Trophoblast cell (in vitro differentiated cells and primary cell): ENCODE data around the gene HRCT1.
A peak's percentile ranks its signal among the peaks of the same experiment; 100 is the strongest.
"Not testable (repeated sequence)": the region's sequence is repeated elsewhere in the genome, so short reads cannot be mapped to it uniquely, and the experiment has no call there.

Source experiments
- DNase-seq, 2 donors: peaks; one replicate each; pipeline ENCODE4 v3.0.0-alpha.2; 2016
- H2AFZ ChIP-seq: 2 replicates; pipeline ENCODE4 v1.6.1; 2013; ENCODE audit warnings: low read length, moderate library complexity, mild to moderate bottlenecking; ENCODE audit not compliant: insufficient read depth, poor library complexity
- H2AK5ac ChIP-seq: 2 replicates; pipeline ENCODE4 v1.6.1; 2013; ENCODE audit warnings: mild to moderate bottlenecking, low read length
- H2BK120ac ChIP-seq: 2 replicates; pipeline ENCODE4 v1.6.1; 2013; ENCODE audit warnings: low read length, mild to moderate bottlenecking, moderate library complexity; ENCODE audit not compliant: insufficient read depth, poor library complexity
- H2BK12ac ChIP-seq: 2 replicates; pipeline ENCODE4 v1.6.1; 2013; ENCODE audit warnings: mild to moderate bottlenecking, low read length, moderate library complexity
- H2BK5ac ChIP-seq: 2 replicates; pipeline ENCODE4 v1.6.1; 2013; ENCODE audit warnings: low read length, low read depth, moderate library complexity, mild to moderate bottlenecking; ENCODE audit not compliant: poor library complexity
- H3K14ac ChIP-seq: 2 replicates; pipeline ENCODE4 v1.6.1; 2013; ENCODE audit warnings: mild to moderate bottlenecking, low read length
- H3K18ac ChIP-seq: 2 replicates; pipeline ENCODE4 v1.6.1; 2013; ENCODE audit warnings: mild to moderate bottlenecking, low read length
- H3K23ac ChIP-seq: 2 replicates; pipeline ENCODE4 v1.6.1; 2013; ENCODE audit warnings: low read length
- H3K27ac ChIP-seq: 2 replicates; pipeline ENCODE4 v1.5.1; 2013; ENCODE audit warnings: low read depth, mild to moderate bottlenecking, inconsistent platforms, low read length, moderate library complexity
- H3K27me3 ChIP-seq: 2 replicates; pipeline ENCODE4 v1.6.1; 2013; ENCODE audit warnings: inconsistent platforms, mild to moderate bottlenecking, low read length, moderate library complexity; ENCODE audit not compliant: insufficient read depth
- H3K36me3 ChIP-seq, 2 experiments: 1 replicate in 1 of 2; 2 replicates in 1 of 2; pipeline ENCODE4 v1.6.1; 2013; ENCODE audit warnings: low read length in 2 of 2, mild to moderate bottlenecking in 2 of 2, moderate library complexity in 1 of 2; ENCODE audit not compliant: insufficient read depth in 2 of 2, control insufficient read depth in 1 of 2
- H3K4ac ChIP-seq: 2 replicates; pipeline ENCODE4 v1.6.1; 2013; ENCODE audit warnings: low read depth, mild to moderate bottlenecking, low read length, moderate library complexity
- H3K4me1 ChIP-seq, 2 experiments: 1 replicate in 1 of 2; 2 replicates in 1 of 2; pipeline ENCODE4 v1.6.1; 2013; ENCODE audit warnings: low read length in 2 of 2, mild to moderate bottlenecking in 2 of 2, moderate library complexity in 1 of 2; ENCODE audit not compliant: insufficient read depth in 2 of 2, control insufficient read depth in 1 of 2
- H3K4me2 ChIP-seq: 2 replicates; pipeline ENCODE4 v1.6.1; 2013; ENCODE audit warnings: inconsistent platforms, mild to moderate bottlenecking, low read length, moderate library complexity
- H3K4me3 ChIP-seq: 2 replicates; pipeline ENCODE4 v1.5.1; 2013; ENCODE audit warnings: mild to moderate bottlenecking, low read depth, low read length, inconsistent platforms
- H3K79me1 ChIP-seq: one replicate; pipeline ENCODE4 v1.6.1; 2013; ENCODE audit warnings: low read length
- H3K79me2 ChIP-seq: 2 replicates; pipeline ENCODE4 v1.6.1; 2013; ENCODE audit warnings: low read length, mild to moderate bottlenecking; ENCODE audit not compliant: control insufficient read depth, insufficient read depth, poor library complexity
- H3K9ac ChIP-seq: 2 replicates; pipeline ENCODE4 v1.6.1; 2013; ENCODE audit warnings: mild to moderate bottlenecking, low read length
- H3K9me3 ChIP-seq: 2 replicates; pipeline ENCODE4 v1.6.1; 2013; ENCODE audit warnings: low read depth, mild to moderate bottlenecking, control low read depth, inconsistent platforms, low read length; ENCODE audit not compliant: insufficient read depth
- H4K12ac ChIP-seq: 2 replicates; pipeline ENCODE4 v1.6.1; 2013; ENCODE audit warnings: low read depth, mild to moderate bottlenecking, low read length, moderate library complexity
- H4K8ac ChIP-seq: 2 replicates; pipeline ENCODE4 v1.6.1; 2013; ENCODE audit warnings: low read depth, mild to moderate bottlenecking, low read length, moderate library complexity
- H4K91ac ChIP-seq: one replicate; pipeline ENCODE4 v1.6.1; 2013; ENCODE audit warnings: low read depth, mild to moderate bottlenecking, low read length, moderate library complexity
- WGBS: extraction: QIAGEN DNeasy Blood & Tissue Kit; methylation state at CpG from one replicate; pipeline ENCODE4 v1.1.7; 2013; ENCODE audit warnings: missing lambda C conversion rate; ENCODE audit not compliant: insufficient read length, insufficient coverage; ENCODE audit errors: extremely low coverage; 5-methylcytosine and 5-hydroxymethylcytosine counted together

HRCT1 gene

DNA sequence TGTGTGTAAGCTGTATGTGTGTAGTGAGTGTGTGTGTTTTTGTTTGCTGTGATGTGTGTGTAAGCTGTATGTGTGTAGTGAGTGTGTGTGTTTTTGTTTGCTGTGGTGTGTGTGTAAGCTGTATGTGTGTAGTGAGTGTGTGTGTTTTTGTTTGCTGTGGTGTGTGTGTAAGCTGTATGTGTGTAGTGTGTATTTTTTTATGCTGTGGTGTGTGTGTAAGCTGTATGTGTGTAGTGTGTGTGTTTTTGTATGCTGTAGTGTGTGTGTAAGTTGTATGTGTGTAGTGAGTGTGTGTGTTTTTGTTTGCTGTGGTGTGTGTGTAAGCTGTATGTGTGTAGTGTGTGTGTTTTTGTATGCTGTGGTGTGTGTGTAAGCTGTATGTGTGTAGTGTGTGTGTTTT lies 7.4 kb downstream of the HRCT1 start:
- not testable (repeated sequence) for H3K79me2 ChIP-seq, H4K91ac ChIP-seq, H2BK120ac ChIP-seq, H2AFZ ChIP-seq, H3K27ac ChIP-seq, H3K9me3 ChIP-seq, H2BK12ac ChIP-seq, DNase-seq, H3K4me2 ChIP-seq, H4K12ac ChIP-seq, H3K4ac ChIP-seq, H3K18ac ChIP-seq, H3K23ac ChIP-seq, H4K8ac ChIP-seq, H2AK5ac ChIP-seq, H3K27me3 ChIP-seq, H3K14ac ChIP-seq, H3K36me3 ChIP-seq, H2BK5ac ChIP-seq, H3K9ac ChIP-seq, H3K4me3 ChIP-seq
- Histone ChIP-seq H3K4me1 (peaks cover 17 to 25% of the 10 kb centered on the region in 2 experiments), H3K79me1 (peaks cover 11% of the 10 kb centered on the region)

DNA sequence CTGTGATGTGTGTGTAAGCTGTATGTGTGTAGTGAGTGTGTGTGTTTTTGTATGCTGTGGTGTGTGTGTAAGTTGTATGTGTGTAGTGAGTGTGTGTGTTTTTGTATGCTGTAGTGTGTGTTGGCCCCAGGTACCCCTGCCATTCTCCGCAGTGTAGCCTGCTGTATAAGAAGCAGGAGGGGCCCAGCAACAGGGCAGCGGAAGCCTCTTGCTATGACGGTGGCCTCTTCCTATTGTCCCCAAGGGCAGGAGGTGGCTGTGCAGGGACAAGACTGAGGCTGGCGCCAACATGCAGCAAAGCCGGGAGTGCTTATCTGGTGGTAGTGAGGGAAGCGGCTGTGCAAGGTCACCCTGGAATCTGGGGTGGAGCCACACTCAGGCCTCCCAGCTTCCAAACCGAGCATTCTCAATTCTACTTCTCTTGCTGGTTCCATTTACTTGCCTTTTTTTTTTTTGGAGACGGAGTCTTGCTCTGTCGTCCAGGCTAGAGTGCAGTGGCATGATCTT lies 8.4 kb downstream of the HRCT1 start:
- Histone ChIP-seq H2AFZ (peak overlapping the region; percentile 30), H2BK5ac (no peak overlapping the region), H3K14ac (no peak overlapping the region), H3K36me3 (no peaks in the 10 kb centered on the region), H3K4ac (no peak overlapping the region), H3K27me3 (no peaks in the 10 kb centered on the region), H4K12ac (no peak overlapping the region), H3K27ac (no peak overlapping the region), H3K4me1 (peaks cover 8 to 16% of the 10 kb centered on the region in 2 experiments), H3K18ac (no peak overlapping the region), H2BK120ac (no peak overlapping the region), H2AK5ac (no peak overlapping the region), H4K8ac (no peak overlapping the region), H3K4me2 (no peak overlapping the region), H4K91ac (no peak overlapping the region), H3K9ac (no peak overlapping the region), H3K4me3 (peak overlapping the region; percentile 61), H3K79me1 (peaks cover 2% of the 10 kb centered on the region), H3K9me3 (peaks cover 2% of the 10 kb centered on the region), H3K23ac (no peak overlapping the region), H3K79me2 (peaks cover 2% of the 10 kb centered on the region), H2BK12ac (no peak overlapping the region)
- DNase-seq: peak; percentile 37 to 59
- WGBS: no CpG with 5 or more reads among the region's 9 CpGs

DNA sequence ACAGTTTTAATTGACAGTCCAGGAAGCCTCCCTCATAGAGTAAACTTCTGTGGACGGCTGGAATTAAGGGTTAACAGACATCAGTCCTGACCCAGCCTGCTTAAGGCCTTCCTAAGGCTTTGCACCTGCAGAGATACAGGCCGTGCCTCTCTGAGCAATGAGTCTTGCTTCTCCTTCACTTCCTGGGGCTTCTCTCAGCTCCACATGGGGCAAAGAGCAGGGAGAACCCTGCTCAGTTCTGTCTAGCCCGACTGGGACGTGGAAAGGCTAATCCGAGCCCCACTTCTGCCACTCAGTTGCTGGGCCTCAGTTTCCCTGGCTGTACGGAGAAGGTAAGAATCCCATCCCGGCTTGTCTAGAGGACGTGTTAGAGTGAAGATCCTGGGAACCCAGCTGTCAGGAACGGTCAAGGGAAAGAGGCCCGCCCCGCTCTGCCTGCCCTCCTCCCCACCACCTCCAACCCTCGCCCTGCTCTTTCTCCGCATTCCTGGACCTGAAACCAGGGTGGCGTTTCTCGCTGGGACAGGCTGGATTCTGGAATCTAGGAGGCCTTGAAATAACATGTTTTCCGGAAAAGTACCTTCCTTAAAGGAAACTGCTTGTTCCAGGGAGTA lies 9.8 kb downstream of the HRCT1 start:
- Histone ChIP-seq H2AFZ (no peak overlapping the region), H3K27ac (no peak overlapping the region), H3K36me3 (no peaks in the 10 kb centered on the region), H2BK120ac (no peak overlapping the region), H3K79me1 (no peaks in the 10 kb centered on the region), H3K4ac (no peak overlapping the region), H3K4me3 (no peak overlapping the region), H4K91ac (no peak overlapping the region), H3K23ac (no peak overlapping the region), H4K8ac (no peak overlapping the region), H3K9me3 (peaks cover 4% of the 10 kb centered on the region), H2AK5ac (no peak overlapping the region), H4K12ac (no peak overlapping the region), H2BK12ac (no peak overlapping the region), H3K27me3 (no peaks in the 10 kb centered on the region), H3K18ac (no peak overlapping the region), H2BK5ac (no peak overlapping the region), H3K14ac (no peak overlapping the region), H3K4me2 (no peak overlapping the region), H3K4me1 (peaks cover 0 to 6% of the 10 kb centered on the region in 2 experiments), H3K9ac (no peak overlapping the region), H3K79me2 (no peaks in the 10 kb centered on the region)
- DNase-seq: peak in 1 of 2 donors; percentile 29
- WGBS: no CpG with 5 or more reads among the region's 16 CpGs

DNA sequence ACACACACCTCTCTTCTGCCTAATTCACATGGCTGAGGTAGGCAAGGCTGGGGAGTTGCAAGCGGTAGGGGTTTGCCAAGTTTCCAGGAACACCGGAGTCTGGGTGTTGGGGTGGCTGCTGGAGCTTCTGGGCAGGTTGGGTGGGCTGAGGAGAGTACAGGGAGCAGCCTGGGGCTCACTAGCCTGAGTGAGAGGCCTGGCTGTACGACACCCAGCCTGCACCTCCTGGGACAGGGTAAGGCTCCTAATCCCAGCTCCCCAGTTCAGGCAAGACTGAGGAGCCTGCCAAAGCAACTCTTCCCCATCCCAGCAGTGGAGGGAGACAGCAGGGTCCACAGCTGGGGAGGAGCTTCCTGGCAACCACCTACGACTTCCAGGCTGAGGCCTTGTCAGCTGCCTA lies 11.3 kb downstream of the HRCT1 start:
- Histone ChIP-seq H4K8ac (no peak overlapping the region), H3K79me2 (no peaks in the 10 kb centered on the region), H3K4me1 (peaks cover 0 to 6% of the 10 kb centered on the region in 2 experiments), H2AFZ (no peak overlapping the region), H3K4me2 (no peak overlapping the region), H3K36me3 (no peaks in the 10 kb centered on the region), H4K12ac (no peak overlapping the region), H2BK12ac (no peak overlapping the region), H2AK5ac (no peak overlapping the region), H3K27ac (no peak overlapping the region), H3K9me3 (peaks cover 4% of the 10 kb centered on the region), H3K4ac (no peak overlapping the region), H2BK120ac (no peak overlapping the region), H2BK5ac (no peak overlapping the region), H3K27me3 (no peaks in the 10 kb centered on the region), H3K14ac (no peak overlapping the region), H3K9ac (no peak overlapping the region), H3K23ac (no peak overlapping the region), H3K4me3 (no peak overlapping the region), H4K91ac (no peak overlapping the region), H3K79me1 (no peaks in the 10 kb centered on the region), H3K18ac (no peak overlapping the region)
- DNase-seq: no peak
- WGBS: no CpG with 5 or more reads among the region's 4 CpGs
